HG03108 (cell line): ENCODE results near the gene HOXC10.

Experiments
- ATAC-seq: cut with Tn5 transposase; IDR thresholded peaks from one replicate; pipeline ENCODE4 v1.9.1; 2021; ENCODE audit warnings: moderate library complexity; ENCODE audit not compliant: unreplicated experiment

The HOXC10 gene

GRCh38 chr12:53984901-53985691, at the start of gene HOXC10:
Gene HOXC10 (plus strand): TSS chr12:53985146. CDS start chr12:53985260, 114 bp downstream.
- ATAC-seq = no peak

- ATAC-seq = no peak
Observed at GRCh38 chr12:53935383-53936341, 49.3 kb upstream of the HOXC10 start.

- no peak for ATAC-seq
Observed at GRCh38 chr12:53937099-53937498, 47.8 kb upstream of the HOXC10 start.

- no peak for ATAC-seq
Observed at GRCh38 chr12:53937596-53938325, 47.2 kb upstream of the HOXC10 start.

- no peak for ATAC-seq
Observed at GRCh38 chr12:53938326-53939140, 46.4 kb upstream of the HOXC10 start, which contains the start of gene HOXC13. Gene HOXC13 (plus strand): TSS chr12:53938831. CDS start chr12:53938907, 76 bp downstream.

- no peak for ATAC-seq
Observed at GRCh38 chr12:53939141-53940108, 45.5 kb upstream of the HOXC10 start.

GRCh38 chr12:53940443-53941014, 44.4 kb upstream of the HOXC10 start:
- ATAC-seq = no peak

GRCh38 chr12:53941187-53941586, 43.8 kb upstream of the HOXC10 start:
- no peak for ATAC-seq

GRCh38 chr12:53941750-53942149, 43.2 kb upstream of the HOXC10 start:
- no peak for ATAC-seq

GRCh38 chr12:53942467-53942997, 42.4 kb upstream of the HOXC10 start:
- no peak for ATAC-seq

- no peak for ATAC-seq
Observed at GRCh38 chr12:53944209-53944608, 40.7 kb upstream of the HOXC10 start.

- ATAC-seq = no peak
Observed at GRCh38 chr12:53944907-53945847, 39.8 kb upstream of the HOXC10 start.

GRCh38 chr12:53947743-53948142, 37.2 kb upstream of the HOXC10 start:
- no peak for ATAC-seq

- no peak for ATAC-seq
Observed at GRCh38 chr12:53948650-53949593, 36.0 kb upstream of the HOXC10 start.

GRCh38 chr12:53949631-53950436, 35.1 kb upstream of the HOXC10 start:
- ATAC-seq = no peak
